Fibroblast of lung (primary cell): ENCODE results near the gene KLHL17. TPM values are rescaled to one million over a fixed set of nuclear protein-coding genes. Genes with fewer than 3 reads are reported as not detected.
"Not testable (repeated sequence)": the region's sequence is repeated elsewhere in the genome, so short reads cannot be mapped to it uniquely, and the experiment has no call there.

Source experiments
- DNase-seq, 2 donors: peaks; one replicate each; pipeline versions ENCODE4 v3.0.0 to v3.0.0-alpha.2; 2010; ENCODE audit warnings: low read depth in 2 of 2
- H2AFZ ChIP-seq: 2 replicates; pipeline ENCODE4 v1.5.1; 2012; ENCODE audit warnings: low read length, control low read depth, inconsistent platforms
- H3K27ac ChIP-seq: 2 replicates; pipeline ENCODE4 v1.5.1; 2011; ENCODE audit warnings: low read length, control low read depth; ENCODE audit not compliant: insufficient read depth
- H3K27me3 ChIP-seq: 2 replicates; pipeline ENCODE4 v1.5.1; 2011; ENCODE audit warnings: mild to moderate bottlenecking, low read length; ENCODE audit not compliant: control insufficient read depth, insufficient read depth
- H3K36me3 ChIP-seq: 2 replicates; pipeline ENCODE4 v1.5.1; 2011; ENCODE audit warnings: low read length; ENCODE audit not compliant: control insufficient read depth, insufficient read depth
- H3K4me1 ChIP-seq: 2 replicates; pipeline ENCODE4 v1.5.1; 2011; ENCODE audit warnings: low read length; ENCODE audit not compliant: control insufficient read depth, insufficient read depth; ENCODE audit errors: extremely low read depth
- H3K4me2 ChIP-seq: 2 replicates; pipeline ENCODE4 v1.5.1; 2011; ENCODE audit warnings: low read length, control low read depth; ENCODE audit not compliant: insufficient read depth; ENCODE audit errors: extremely low read depth
- H3K4me3 ChIP-seq, 4 experiments: fragments of 200-600 bp in 1 of 4; sonication (generic) in 1 of 4; replicated peaks in 1 of 4; 2 replicates each; pipeline ENCODE4 v1.5.1; 2011 to 2016; ENCODE audit warnings: low read length in 4 of 4, low read depth in 3 of 4, mild to moderate bottlenecking in 3 of 4, control low read depth in 2 of 4, inconsistent platforms in 1 of 4, mixed read lengths in 1 of 4; ENCODE audit not compliant: insufficient read depth in 1 of 4; ENCODE audit errors: control extremely low read depth in 1 of 4
- H3K79me2 ChIP-seq: 2 replicates; pipeline ENCODE4 v1.5.1; 2012; ENCODE audit warnings: mild to moderate bottlenecking, low read length, inconsistent platforms; ENCODE audit not compliant: control insufficient read depth, insufficient read depth
- H3K9ac ChIP-seq: 2 replicates; pipeline ENCODE4 v1.5.1; 2011; ENCODE audit warnings: mild to moderate bottlenecking, low read length, control low read depth; ENCODE audit not compliant: insufficient read depth
- H3K9me3 ChIP-seq: 2 replicates; pipeline ENCODE4 v1.5.1; 2012; ENCODE audit warnings: low read depth, low read length; ENCODE audit not compliant: control insufficient read depth, insufficient read depth
- H4K20me1 ChIP-seq: 2 replicates; pipeline ENCODE4 v1.5.1; 2011; ENCODE audit warnings: low read length; ENCODE audit not compliant: control insufficient read depth, insufficient read depth; ENCODE audit errors: extremely low read depth
- EZH2 ChIP-seq: IDR thresholded peaks from 2 replicates; pipeline ENCODE4 v1.5.1; 2012; ENCODE audit warnings: low read length, control low read depth, mild to moderate bottlenecking; ENCODE audit errors: missing control alignments
- polyA plus RNA-seq, 2 donors: library from polyadenylated mRNA; depleted of rRNA in 1 of 2; stranded (reverse) in 1 of 2; unstranded in 1 of 2; fragments of >200 nt; gene quantifications; 2 replicates each; pipeline ENCODE4 v1.2.1, GENCODE V29; 2011 to 2012; ENCODE audit warnings: missing spikeins in 1 of 2
- total RNA-seq: library from RNA; depleted of rRNA; stranded (reverse); fragments of >200 nt; gene quantifications from 2 replicates; pipeline ENCODE4 v1.2.1, GENCODE V29; 2014
- TF ChIP-seq, protein P1 (sequence below), 2 donors: IDR thresholded peaks in 1 of 2; conservative IDR thresholded peaks in 1 of 2; 1 replicate in 1 of 2; 2 replicates in 1 of 2; pipeline ENCODE4 v1.5.1; 2011 to 2012; ENCODE audit warnings: low read length in 2 of 2, control low read depth in 1 of 2, inconsistent platforms in 1 of 2, low read depth in 1 of 2, mild to moderate bottlenecking in 1 of 2

The KLHL17 gene
- total and polyA plus RNA-seq, 2 donors (not counting 1 experiment from before 2014, with no cell fraction given) = 4.7 to 7.4 TPM

GRCh38 chr1:1011396-1011949 is 51.1 kb downstream of the KLHL17 start:
- H3K4me3 ChIP-seq = no peak overlapping the region
- H2AFZ ChIP-seq = no peak overlapping the region
- H3K4me1 ChIP-seq = peaks cover 3% of the 10 kb centered on the region
- no peak overlapping the region for H3K27ac ChIP-seq
- H3K9me3 ChIP-seq = no peaks in the 10 kb centered on the region
- no peak for DNase-seq
- TF ChIP-seq, protein P1, sequence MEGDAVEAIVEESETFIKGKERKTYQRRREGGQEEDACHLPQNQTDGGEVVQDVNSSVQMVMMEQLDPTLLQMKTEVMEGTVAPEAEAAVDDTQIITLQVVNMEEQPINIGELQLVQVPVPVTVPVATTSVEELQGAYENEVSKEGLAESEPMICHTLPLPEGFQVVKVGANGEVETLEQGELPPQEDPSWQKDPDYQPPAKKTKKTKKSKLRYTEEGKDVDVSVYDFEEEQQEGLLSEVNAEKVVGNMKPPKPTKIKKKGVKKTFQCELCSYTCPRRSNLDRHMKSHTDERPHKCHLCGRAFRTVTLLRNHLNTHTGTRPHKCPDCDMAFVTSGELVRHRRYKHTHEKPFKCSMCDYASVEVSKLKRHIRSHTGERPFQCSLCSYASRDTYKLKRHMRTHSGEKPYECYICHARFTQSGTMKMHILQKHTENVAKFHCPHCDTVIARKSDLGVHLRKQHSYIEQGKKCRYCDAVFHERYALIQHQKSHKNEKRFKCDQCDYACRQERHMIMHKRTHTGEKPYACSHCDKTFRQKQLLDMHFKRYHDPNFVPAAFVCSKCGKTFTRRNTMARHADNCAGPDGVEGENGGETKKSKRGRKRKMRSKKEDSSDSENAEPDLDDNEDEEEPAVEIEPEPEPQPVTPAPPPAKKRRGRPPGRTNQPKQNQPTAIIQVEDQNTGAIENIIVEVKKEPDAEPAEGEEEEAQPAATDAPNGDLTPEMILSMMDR (conservative IDR thresholded peaks at IDR 0.05 in 1 of 2, IDR thresholded peaks at IDR 0.05 in 1 of 2; ENCODE audit: low read depth in 1 of 2, low read length in 2 of 2) = no peak
- no peak for TF ChIP-seq EZH2
- no peaks in the 10 kb centered on the region for H3K27me3 ChIP-seq
- H3K4me2 ChIP-seq = no peak overlapping the region
- H3K36me3 ChIP-seq = no peaks in the 10 kb centered on the region
- no peak overlapping the region for H3K9ac ChIP-seq
- H4K20me1 ChIP-seq = no peaks in the 10 kb centered on the region
- no peaks in the 10 kb centered on the region for H3K79me2 ChIP-seq

GRCh38 chr1:1012736-1013104 is 52.3 kb downstream of the KLHL17 start:
- not testable (repeated sequence) for DNase-seq, H3K36me3 ChIP-seq, H4K20me1 ChIP-seq, H3K27me3 ChIP-seq, H3K79me2 ChIP-seq, H3K4me1 ChIP-seq, H3K9me3 ChIP-seq
- Histone ChIP-seq H2AFZ (peak overlapping the region; percentile 81), H3K4me3 (peak overlapping the region; percentile 40 to 89 (median 88)), H3K9ac (peak overlapping the region; percentile 1), H3K27ac (peak overlapping the region; percentile 89), H3K4me2 (peak overlapping the region; percentile 18)

DNA sequence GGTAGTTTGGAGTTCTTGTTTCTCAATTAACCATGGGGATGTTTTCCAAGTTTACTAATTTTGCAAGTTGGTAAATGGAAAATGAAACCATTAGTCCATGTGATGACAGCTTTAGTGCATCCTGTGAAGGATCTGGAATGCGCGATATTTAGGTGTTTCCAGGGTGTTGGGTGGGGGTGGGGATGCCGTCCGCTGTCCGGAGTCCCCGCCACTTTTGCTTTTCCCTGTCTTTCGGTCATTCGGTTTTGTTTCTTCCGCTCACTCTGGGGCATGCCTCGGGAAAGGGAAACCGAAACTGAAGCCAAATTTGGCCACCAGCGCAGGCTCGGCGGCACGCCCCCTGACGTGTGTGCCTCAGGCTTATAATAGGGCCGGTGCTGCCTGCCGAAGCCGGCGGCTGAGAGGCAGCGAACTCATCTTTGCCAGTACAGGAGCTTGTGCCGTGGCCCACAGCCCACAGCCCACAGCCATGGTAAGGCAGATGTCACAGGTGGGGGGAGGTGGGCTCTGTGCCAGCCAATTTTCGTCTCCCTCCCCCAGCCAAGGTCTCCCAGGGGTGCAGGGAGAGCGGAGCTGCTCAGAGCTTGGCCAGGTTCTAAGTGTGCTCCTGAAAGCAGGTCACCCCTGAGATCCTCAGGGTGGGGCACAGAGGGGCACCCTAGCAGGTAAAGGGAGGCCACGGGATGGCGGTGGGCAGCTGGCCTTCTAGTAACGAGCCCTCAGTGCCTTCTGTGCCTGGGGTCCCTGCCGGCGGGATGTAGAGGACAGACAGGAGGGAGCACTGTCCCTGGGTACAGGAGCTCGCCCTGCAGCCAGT is 52.9 kb downstream of the KLHL17 start, which contains the start of gene ISG15:
ISG15 (plus strand) TSS at position 393 of the 817 bp plus-strand sequence; CDS start at position 470, 77 bp downstream.
- H3K79me2 ChIP-seq = no peaks in the 10 kb centered on the region
- H3K27me3 ChIP-seq = no peaks in the 10 kb centered on the region
- peak within 1 kb of the TSS; percentile 89 for H3K27ac ChIP-seq
- H3K4me3 ChIP-seq = peak within 1 kb of the TSS; percentile 40 to 89 (median 88)
- H3K4me1 ChIP-seq = peaks cover 3% of the 10 kb centered on the region
- H3K9me3 ChIP-seq = no peaks in the 10 kb centered on the region
- peak; percentile 83 to 85 for DNase-seq
- peak within 1 kb of the TSS; percentile 79 for H3K9ac ChIP-seq
- H3K4me2 ChIP-seq = peak within 1 kb of the TSS; percentile 99
- no peaks in the 10 kb centered on the region for H4K20me1 ChIP-seq
- no peaks in the 10 kb centered on the region for H3K36me3 ChIP-seq
- TF ChIP-seq EZH2 = no peak
- TF ChIP-seq, protein P1 (conservative IDR thresholded peaks at IDR 0.05 in 1 of 2, IDR thresholded peaks at IDR 0.05 in 1 of 2; ENCODE audit: low read depth in 1 of 2, low read length in 2 of 2) = no peak
- H2AFZ ChIP-seq = peak within 1 kb of the TSS; percentile 82
